HG02571 (cell line): Measurements from ENCODE around the gene POU3F2.
A peak's percentile ranks its signal among the peaks of the same experiment; 100 is the strongest.

Experiments used
- ATAC-seq: cut with Tn5 transposase; IDR thresholded peaks from one replicate; pipeline ENCODE4 v1.9.1; 2021; ENCODE audit warnings: mild to moderate bottlenecking, moderate library complexity; ENCODE audit not compliant: unreplicated experiment

Gene POU3F2

GRCh38 chr6:98834060-98835031, at the start of gene POU3F2:
Gene POU3F2 (plus strand): TSS chr6:98834574. CDS start chr6:98834874, 300 bp downstream.
- peak; percentile 56 for ATAC-seq

- no peak for ATAC-seq
Observed at GRCh38 chr6:98787435-98787834, 46.9 kb upstream of the POU3F2 start.

GRCh38 chr6:98787961-98788360, 46.4 kb upstream of the POU3F2 start:
- ATAC-seq = no peak

- no peak for ATAC-seq
Observed at GRCh38 chr6:98794307-98794842, 40.0 kb upstream of the POU3F2 start.

- ATAC-seq = no peak
Observed at GRCh38 chr6:98797217-98797994, 37.0 kb upstream of the POU3F2 start.

- ATAC-seq = no peak
Observed at GRCh38 chr6:98800866-98801265, 33.5 kb upstream of the POU3F2 start.

GRCh38 chr6:98808541-98809210, 25.7 kb upstream of the POU3F2 start:
- no peak for ATAC-seq

- ATAC-seq = no peak
Observed at GRCh38 chr6:98812220-98812619, 22.2 kb upstream of the POU3F2 start.

- no peak for ATAC-seq
Observed at GRCh38 chr6:98816799-98817198, 17.6 kb upstream of the POU3F2 start.

- ATAC-seq = no peak
Observed at GRCh38 chr6:98821756-98822405, 12.5 kb upstream of the POU3F2 start.

GRCh38 chr6:98823428-98824161, 10.8 kb upstream of the POU3F2 start:
- no peak for ATAC-seq

GRCh38 chr6:98824162-98824901, 10.0 kb upstream of the POU3F2 start:
- no peak for ATAC-seq

GRCh38 chr6:98824902-98825599, 9.3 kb upstream of the POU3F2 start:
- ATAC-seq = no peak

GRCh38 chr6:98825600-98826230, 8.7 kb upstream of the POU3F2 start:
- ATAC-seq = no peak

GRCh38 chr6:98827295-98828159, 6.8 kb upstream of the POU3F2 start:
- no peak for ATAC-seq

- no peak for ATAC-seq
Observed at GRCh38 chr6:98828211-98828788, 6.1 kb upstream of the POU3F2 start.

- no peak for ATAC-seq
Observed at GRCh38 chr6:98828941-98829411, 5.4 kb upstream of the POU3F2 start.
